Measurements from ENCODE around the gene CNTNAP5. TPM values are rescaled to one million over a fixed set of nuclear protein-coding genes. Genes with fewer than 3 reads are reported as not detected.
A peak's percentile ranks its signal among the peaks of the same experiment; 100 is the strongest.

CNTNAP5 gene
- total RNA-seq, 1 experiment from 2014 or later: 0.11 TPM

DNA sequence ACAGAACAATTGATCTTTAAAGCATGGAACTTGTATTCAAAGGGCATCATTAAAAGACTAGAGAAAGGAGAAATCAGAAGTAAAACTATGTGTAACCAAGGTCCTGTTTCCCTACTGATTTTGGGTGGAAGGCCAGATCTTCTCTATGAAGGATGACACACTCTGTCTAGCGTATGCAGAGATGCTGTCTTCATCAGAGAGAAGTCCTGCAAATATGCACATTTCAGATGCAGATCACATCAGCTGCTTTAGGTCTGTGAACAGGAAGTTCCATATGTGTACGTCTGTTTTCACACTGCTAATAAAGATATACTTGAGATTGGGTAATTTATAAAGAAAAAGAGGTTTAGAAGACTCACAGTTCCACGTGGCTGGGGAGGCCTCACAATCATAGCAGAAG is 857.3 kb downstream of the CNTNAP5 start:
- no peak for DNase-seq (ENCODE audit: low read depth)

DNA sequence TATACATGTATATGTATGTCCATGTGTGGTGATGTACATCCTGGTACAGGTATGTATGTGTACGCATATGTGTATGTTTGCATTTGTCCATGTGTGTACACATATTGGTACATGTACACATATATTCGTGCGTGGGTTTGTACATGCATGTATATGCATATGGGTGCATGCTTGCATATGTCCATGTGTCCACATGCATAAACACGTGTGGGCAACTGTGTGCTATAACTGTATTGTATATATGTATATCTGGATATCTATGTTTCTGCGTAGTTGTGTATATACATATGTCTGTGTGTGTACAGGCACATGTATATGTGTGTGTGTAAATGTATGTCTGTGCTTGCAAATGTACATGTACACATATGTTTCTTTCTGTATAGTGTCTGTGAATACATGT is 858.5 kb downstream of the CNTNAP5 start:
- no peak for DNase-seq (ENCODE audit: low read depth)

DNA sequence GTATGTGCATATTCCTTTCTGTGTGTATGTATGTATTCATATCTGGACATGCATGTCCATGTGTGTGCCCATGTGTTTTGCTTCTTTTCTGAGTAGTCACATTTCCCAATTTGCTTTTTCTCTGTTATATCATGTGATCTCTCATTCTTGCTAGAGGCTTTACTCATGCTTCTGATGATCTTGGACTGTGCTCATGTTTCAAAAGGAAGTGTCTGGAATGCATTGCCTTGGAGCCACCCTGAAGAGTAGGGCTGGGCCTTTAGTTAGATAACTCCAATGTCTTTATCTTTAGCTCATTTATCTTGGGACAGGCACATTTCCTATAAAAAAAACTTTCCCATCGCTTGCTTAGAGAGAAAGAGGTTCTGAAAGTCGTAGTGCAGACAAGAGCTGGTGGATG is 859.2 kb downstream of the CNTNAP5 start:
- no peak for DNase-seq (ENCODE audit: low read depth)

DNA sequence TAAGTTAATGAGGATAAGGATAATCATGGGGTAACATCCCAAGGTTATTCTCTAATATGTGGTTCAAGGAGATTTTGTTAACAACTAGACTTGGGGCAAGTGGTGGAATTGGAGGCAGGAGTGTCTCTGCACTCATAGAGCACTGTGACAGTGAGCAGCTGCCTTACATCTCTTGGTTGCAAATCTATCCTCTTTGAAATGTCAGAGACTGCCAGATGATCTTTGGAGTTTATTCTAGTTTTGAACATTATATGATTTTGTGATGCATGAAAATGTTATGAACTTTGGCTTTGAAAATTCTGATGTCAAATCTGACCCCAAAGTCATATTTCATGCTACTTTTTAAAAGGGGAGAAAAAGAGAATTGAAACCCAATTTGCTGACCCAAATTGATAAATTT is 861.1 kb downstream of the CNTNAP5 start:
- no peak for DNase-seq (ENCODE audit: low read depth)

DNA sequence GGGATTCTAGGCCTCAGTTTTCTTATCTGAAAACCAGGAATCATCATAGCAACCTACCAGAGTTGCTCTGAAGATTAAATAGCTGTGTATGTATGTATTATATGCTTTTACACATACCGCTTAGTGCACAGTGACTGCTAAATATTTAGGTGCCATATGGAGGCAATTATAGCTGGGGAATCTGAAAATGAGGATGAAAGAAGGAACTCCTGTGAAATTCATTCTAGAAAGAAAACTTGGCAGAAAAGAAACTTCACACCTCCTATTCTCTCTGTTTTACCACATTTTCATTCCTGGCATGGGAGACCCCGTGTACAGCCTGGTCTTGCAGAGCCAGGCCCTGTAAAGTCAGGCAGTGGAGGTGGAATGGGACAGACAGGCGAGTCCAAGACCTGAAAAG is 862.4 kb downstream of the CNTNAP5 start:
- no peak for DNase-seq (ENCODE audit: low read depth)

DNA sequence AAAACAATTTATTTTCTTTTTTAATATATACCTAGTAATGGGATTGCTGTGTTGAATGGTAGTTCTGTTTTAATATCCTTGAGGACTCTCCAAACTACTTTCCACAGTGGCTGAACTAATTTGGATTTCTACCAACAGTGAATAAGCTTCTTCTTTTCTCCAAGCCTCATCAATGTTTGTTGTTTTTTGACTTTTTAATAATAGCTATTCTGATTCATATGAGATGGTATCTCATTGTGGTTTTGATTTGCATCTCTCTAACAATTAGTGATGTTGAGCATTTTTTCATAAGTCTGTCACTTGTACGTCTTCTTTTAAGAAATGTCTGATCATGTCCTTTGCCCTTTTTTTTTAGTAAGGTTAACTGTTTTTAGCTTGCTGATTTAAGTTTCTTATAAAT is 863.3 kb downstream of the CNTNAP5 start:
- no peak for DNase-seq (ENCODE audit: low read depth)

DNA sequence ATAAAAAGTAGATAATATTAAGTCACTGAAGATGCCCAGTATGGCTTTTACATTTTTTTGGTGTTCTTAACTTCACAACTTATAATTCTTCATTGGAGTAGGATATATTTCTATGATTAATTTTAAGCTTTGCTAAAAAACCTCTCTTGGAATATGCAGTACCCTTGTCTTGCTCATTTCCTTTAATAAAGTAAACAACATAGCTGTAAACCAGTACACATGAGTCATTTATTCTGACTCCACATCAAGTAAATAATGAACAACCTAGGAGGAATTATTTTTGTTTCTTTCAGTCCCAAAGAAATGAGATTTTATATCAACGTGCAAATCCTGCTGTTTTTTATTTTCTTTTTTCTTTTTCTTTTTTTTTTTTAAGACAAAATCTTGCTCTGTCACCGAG is 869.1 kb downstream of the CNTNAP5 start:
- DNase-seq (ENCODE audit: low read depth): no peak

DNA sequence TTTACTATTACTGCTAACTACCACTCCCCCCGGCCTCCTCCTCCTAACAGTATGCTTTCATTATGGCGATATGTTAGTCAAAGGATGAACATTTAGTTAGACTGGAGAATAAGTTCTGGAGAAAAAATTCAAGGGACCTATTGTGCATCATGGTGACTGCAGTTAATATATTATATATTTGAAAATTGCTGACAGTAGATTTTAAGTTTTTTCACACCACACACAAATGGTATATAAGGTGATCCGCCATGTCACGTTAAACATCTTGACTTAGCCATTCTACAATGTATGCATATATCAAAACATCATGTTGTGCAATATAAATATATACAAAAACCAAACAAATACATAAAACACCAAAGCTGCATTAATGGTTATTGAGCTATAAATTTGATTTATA is 873.7 kb downstream of the CNTNAP5 start:
- DNase-seq (ENCODE audit: low read depth): no peak

DNA sequence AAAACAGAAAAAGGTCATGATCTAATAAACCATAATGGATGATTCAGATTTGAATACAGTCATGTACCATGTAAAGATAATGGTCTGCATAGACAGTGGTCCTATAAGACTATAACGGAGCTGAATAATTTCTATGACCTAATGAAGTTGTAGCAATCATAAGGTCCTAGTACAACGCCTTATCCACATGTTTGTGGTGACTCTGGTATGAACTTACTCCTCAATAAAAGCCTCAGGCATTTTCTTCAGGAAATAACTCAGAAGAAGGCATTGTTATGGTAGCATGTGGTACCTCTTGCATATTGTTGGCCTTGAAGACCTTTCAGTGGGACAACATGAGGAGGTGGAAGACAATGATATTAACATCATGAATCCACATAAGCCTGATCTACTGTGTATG is 883.3 kb downstream of the CNTNAP5 start:
- DNase-seq (ENCODE audit: low read depth): peak; percentile 67

DNA sequence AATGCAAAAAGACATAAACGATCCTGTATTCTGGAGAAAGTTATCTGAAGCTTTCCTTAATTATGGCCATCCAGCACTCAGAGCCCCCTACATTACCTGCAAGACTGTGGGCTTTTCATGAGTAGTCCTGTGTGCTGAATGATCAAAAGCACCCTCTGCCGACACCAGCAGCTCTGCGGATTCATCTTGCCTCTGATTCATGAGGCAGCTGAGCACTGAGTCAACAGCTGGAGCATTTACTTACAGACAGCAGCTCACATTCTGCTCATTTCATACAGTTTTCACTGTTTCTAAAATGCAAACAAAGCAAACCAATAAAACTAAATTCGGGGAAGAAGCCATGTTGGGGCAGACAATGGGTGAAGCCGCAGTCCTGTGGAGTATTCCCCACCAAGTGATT is 886.5 kb downstream of the CNTNAP5 start:
- DNase-seq (ENCODE audit: low read depth): peak; percentile 65

DNA sequence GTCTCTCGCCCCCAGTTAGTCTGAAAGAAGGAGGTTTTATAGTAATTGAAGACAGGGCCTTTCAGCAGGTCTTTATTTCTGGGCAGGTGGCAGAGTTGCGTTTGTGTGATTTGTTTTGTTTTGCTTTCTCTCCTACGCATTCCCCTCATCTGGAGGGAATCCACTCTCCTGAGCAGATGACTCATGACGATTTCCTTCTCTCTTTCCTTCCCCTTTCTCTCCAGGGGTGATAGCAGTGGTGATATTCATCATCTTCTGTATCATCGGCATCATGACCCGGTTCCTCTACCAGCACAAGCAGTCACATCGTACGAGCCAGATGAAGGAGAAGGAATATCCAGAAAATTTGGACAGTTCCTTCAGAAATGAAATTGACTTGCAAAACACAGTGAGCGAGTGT is 888.8 kb downstream of the CNTNAP5 start:
- peak; percentile 76 for DNase-seq (ENCODE audit: low read depth)

DNA sequence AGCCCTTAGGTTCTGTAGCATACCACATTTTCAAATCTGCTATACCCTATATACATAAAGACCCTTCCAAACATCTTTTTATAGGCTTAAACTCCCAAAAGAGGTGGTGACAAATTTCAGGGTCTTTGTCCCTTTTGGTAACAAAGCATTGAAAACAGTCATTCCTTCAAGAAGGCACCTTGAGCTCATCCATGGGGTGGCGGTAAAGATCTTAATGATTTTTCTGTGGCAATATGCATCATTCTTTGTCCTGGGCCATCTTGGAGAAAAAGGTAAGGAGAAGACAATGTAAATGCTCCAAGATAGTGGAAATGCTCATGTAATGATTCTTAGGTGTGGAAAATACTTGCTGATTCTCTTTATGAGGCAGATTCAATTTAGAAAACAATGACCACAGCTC is 890.5 kb downstream of the CNTNAP5 start:
- DNase-seq (ENCODE audit: low read depth): peak; percentile 4

DNA sequence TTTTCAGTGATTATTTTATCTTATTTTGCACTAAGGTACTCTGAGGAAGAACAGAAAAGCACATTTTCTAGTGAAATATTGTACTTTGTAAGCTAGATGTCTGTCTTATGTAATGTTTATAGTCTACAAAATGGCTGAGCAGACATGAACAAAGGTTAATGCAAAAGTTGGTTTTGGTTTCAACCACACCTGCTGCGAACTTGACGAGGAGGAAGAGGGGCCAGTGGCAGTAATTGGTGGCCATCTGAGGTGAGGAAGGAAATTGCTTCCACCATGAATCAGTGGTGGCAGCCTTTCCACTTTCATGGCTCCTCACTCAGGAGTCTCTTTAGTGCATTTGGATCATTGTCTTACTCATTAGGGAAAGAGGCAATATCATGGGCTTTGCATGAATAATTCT is 894.2 kb downstream of the CNTNAP5 start:
- no peak for DNase-seq (ENCODE audit: low read depth)

DNA sequence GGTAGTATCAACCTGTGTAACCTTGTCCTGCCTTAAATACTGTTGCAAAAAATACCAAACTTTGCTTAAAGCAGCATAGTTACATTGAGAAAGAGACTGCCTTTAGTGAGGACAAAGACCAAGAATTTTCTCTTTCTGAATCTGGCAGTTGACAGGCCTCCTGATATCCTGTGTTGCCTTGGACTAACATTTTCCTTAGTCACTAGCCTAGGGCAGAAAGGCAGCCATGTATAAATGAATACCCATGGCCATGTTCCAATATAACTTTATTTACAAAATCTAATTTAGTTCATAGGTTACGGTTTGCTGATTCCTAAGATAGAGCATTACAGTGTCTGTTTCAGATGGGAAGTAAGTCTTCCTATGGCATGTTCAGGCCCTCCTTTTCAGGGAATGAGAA is 895.4 kb downstream of the CNTNAP5 start:
- DNase-seq (ENCODE audit: low read depth): no peak

DNA sequence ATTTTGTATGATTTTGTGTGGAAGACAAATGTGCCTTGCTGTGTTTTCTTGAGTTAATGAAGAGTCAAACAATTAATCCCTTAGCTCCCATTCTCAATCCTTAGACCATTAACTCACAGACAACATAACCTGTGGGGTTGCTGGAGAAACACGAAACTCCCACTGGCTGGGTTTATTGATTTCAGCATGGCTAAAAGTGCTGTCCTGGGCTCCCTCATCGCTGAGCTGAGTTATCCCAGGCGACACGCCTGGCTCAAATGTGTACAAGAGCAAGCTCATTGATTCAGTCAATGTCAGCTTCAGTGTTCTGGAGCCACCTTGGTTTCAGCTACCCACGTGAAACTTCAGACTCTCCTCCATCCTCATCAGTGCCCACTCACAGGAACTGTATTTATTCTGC is 896.1 kb downstream of the CNTNAP5 start:
- DNase-seq (ENCODE audit: low read depth): no peak

DNA sequence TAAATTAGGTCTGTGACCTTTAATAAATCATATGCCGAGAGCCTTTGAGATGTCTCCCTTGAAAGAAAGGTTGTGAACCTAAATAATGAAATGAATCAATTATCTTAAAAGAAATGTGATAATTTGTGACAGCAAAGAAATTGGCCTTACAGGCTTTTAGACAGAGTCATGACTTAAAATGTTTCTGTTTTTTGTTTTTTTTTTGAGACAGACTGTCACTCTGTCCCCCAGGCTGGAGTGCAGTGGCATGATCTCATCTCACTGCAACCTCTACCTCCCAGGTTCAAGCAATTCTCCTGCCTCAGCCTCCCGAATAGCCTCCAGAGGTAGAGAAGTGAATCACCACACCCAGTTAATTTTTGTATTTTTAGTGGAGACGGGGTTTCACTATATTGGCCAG is 898.0 kb downstream of the CNTNAP5 start:
- no peak for DNase-seq (ENCODE audit: low read depth)

DNA sequence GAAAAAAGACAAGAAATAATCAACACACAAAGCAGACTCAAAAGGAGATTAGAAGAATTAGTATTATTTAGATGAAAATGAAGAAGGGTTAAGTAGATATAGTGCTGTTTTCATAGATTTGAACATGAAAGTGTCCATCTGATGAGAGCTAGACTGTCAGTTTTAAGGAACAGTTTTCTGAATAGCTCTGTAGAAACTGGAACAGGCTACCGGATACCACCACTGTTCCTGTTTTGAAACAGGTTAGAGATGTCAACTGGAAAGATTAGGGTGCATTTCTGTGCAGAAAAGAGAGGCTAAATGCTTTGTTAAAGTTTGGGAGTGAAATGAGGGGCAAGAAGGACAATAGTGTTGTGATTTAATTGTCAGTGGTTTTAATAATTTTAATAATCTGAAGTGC is 908.8 kb downstream of the CNTNAP5 start:
- DNase-seq (ENCODE audit: low read depth): no peak

DNA sequence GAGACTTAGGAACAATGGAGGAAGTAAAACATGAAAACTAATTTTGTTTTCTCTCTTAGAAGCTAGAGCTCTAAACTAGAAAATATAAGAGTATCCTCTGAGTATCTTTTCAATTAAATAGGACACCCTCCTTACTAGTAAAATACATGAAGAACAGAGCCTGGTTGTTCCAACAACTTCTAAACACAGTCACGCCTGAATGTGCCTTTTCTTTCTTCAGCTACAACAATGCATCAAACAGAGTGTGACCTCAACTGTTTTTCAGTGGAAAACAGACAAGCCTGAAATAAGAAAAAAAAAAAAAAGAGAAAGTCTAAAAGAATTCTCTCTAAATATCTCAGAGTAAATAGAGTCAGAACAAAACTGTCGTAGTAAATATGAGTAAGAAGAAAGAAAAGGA is 928.8 kb downstream of the CNTNAP5 start:
- no peak for DNase-seq (ENCODE audit: low read depth)

DNA sequence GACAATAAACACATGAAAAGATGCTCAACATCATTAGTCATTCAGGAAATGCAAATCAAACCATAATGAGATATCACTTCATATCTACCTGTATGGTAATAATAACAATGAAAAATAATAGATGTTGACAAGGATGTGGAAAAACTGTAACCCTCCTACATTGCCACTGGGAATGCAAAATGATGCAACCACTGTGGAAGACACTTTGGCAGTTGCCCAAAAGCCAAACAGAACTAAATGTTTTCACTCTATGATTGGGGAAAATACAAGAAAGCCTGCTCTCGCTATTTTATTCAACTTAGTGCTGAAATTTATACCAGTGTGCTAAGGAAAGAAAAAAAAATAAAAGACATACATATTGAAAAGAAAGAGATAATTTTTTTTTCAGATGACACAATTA is 934.5 kb downstream of the CNTNAP5 start:
- no peak for DNase-seq (ENCODE audit: low read depth)

DNA sequence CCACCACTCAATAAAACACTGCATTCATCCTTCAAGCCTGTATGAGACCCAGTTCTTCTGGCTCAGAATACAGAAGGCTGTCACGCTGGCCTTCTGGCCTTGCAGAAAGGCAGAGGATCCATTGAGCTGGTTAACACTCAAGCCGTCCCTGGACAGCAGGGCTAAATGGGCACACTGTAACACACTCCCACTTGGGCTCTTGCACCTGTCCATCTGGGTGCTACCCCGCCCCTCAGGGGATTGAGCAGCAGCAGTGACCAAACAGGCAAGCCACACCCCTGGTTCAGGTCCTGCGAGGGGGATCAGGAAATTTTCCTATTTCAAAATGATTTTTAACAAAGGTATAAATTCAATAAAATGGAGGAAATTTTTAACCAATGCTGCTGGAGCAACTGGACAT is 936.0 kb downstream of the CNTNAP5 start:
- no peak for DNase-seq (ENCODE audit: low read depth)

All from HT1080 (cell line).